GM12872 (cell line): ENCODE results near the gene ELOVL5.

Experiments used
- TF ChIP-seq, protein P1 (sequence below): IDR thresholded peaks from 3 replicates; pipeline ENCODE4 v1.5.1; 2011; ENCODE audit warnings: low read depth, mild to moderate bottlenecking, low read length, moderate library complexity; ENCODE audit not compliant: insufficient read depth

Gene ELOVL5

DNA sequence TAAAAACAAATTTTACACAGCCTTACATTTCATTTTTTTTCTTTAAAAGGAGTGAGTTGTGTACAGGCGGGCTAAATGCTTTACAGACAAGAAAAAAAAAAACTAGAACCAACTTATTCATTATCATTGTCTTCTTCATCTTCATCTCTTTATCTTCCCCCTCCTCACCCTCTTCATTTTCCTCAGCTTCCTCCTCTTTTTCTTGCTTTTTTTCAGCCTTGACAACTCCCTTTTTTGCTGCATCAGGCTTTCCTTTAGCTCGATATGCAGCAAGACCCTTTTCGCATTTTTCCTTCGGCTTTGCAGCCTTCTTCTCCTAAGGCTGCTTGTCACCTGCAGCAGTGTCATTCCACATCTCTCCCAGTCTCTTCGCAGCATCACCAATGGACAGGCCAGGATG lies 113.2 kb downstream of the ELOVL5 start:
- TF ChIP-seq, protein P1, sequence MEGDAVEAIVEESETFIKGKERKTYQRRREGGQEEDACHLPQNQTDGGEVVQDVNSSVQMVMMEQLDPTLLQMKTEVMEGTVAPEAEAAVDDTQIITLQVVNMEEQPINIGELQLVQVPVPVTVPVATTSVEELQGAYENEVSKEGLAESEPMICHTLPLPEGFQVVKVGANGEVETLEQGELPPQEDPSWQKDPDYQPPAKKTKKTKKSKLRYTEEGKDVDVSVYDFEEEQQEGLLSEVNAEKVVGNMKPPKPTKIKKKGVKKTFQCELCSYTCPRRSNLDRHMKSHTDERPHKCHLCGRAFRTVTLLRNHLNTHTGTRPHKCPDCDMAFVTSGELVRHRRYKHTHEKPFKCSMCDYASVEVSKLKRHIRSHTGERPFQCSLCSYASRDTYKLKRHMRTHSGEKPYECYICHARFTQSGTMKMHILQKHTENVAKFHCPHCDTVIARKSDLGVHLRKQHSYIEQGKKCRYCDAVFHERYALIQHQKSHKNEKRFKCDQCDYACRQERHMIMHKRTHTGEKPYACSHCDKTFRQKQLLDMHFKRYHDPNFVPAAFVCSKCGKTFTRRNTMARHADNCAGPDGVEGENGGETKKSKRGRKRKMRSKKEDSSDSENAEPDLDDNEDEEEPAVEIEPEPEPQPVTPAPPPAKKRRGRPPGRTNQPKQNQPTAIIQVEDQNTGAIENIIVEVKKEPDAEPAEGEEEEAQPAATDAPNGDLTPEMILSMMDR = no peak

DNA sequence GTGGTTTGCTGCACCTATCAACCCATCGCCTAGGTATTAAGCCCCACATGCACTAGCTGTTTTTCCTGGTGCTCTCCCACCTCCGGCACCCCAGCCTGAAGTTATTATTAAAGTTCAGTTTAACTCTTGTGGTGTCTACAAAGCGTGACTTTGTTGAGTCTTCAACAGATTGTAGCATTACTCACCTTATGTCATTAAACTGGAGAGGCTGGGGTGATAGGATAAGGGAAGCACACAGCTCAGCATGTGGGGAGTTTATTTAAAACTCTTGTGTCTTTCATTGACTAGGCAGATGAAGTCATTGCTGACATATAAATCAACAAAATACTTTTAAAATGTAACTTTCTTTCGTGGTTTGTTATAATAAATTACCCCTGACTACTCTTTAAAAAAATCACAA lies 115.4 kb downstream of the ELOVL5 start:
- TF ChIP-seq, protein P1 = no peak

DNA sequence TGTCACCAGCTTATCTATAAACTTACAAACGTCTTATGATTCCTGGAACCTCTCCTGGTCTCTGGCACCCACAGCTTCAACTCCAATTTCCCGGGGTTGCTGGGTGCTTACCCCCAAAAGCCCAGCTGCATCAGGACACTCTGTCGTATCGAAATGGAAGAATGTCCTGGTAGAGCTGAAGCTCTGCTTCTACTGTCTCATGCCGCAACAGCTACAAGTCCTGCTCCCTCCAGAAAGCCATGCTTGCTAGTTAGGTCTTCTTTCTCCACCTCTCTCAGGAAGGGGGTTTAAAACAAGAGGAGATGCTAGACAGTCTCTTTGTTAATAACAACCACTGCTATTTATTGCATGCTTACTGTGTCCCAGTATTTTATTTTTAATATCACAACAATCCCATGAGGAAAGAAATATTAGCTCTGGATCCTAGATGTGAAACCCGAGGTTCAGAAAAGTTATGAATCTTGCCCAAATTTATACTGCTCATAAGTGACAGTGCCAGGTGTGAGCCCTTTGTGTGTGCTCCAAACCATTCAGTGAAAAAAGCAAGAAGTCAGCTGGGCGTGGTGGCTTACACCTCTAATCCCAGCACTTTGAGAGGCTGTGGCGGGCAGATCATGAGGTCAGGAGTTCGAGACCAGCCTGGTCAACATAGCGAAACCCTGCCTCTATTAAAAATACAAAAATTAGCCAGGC lies 117.8 kb downstream of the ELOVL5 start:
- TF ChIP-seq, protein P1 = no peak

GRCh38 chr6:53227847-53228246 lies 120.9 kb downstream of the ELOVL5 start:
- TF ChIP-seq, protein P1 = no peak

GRCh38 chr6:53220605-53221004 lies 128.1 kb downstream of the ELOVL5 start:
- TF ChIP-seq, protein P1 = no peak
